Measurements from ENCODE around the gene GNAQ. TPM values are rescaled to one million over a fixed set of nuclear protein-coding genes. Genes with fewer than 3 reads are reported as not detected.

Gene GNAQ
- total RNA-seq, 2 donors from 2014 or later = 15.8 to 22.1 TPM

DNA sequence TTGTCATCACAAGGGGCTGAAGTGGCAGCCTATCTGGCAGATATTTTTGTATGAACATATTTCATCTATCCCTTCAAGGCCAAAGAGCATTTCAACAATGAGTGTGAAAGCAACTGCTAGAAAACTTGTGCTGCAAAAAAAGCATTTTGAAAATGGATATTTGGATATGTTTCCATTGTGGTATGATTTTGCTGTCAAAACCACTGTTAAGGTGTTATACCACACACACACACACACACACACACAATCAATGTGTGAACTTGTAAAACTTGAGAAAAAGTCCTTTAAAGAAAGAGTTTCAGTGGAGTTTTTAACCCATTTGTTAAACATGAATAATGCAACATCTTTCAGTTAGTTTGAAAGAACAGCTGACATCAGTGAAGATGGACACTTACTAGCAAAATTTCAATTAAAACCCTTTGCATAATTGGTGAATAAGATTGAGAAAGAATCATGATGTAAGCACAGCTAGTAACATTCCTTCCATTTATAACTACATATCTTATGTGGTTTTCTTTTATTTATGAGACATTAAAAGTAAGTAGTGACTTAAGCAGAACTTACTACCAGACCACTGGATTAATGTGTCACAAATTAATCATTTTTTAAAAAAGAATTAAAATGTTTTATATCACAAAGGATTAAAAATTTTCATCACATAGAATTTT, 200.9 kb downstream of the GNAQ start:
- peaks cover 17% of the 10 kb centered on the region for H3K4me1 ChIP-seq
- no peak overlapping the region for H3K4me3 ChIP-seq
- DNase-seq (no peak), ATAC-seq (no peak)
- no peaks in the 10 kb centered on the region for H3K36me3 ChIP-seq (replicated peaks in 1 of 2; ENCODE audit: insufficient read depth in 1 of 2, low read depth in 2 of 2)
- H3K9me3 ChIP-seq = no peaks in the 10 kb centered on the region
- H3K27me3 ChIP-seq = no peaks in the 10 kb centered on the region
- intact Hi-C loops (cut with DNase I) = no loop called here
- H3K27ac ChIP-seq = no peak overlapping the region
- TF ChIP-seq, protein P1, sequence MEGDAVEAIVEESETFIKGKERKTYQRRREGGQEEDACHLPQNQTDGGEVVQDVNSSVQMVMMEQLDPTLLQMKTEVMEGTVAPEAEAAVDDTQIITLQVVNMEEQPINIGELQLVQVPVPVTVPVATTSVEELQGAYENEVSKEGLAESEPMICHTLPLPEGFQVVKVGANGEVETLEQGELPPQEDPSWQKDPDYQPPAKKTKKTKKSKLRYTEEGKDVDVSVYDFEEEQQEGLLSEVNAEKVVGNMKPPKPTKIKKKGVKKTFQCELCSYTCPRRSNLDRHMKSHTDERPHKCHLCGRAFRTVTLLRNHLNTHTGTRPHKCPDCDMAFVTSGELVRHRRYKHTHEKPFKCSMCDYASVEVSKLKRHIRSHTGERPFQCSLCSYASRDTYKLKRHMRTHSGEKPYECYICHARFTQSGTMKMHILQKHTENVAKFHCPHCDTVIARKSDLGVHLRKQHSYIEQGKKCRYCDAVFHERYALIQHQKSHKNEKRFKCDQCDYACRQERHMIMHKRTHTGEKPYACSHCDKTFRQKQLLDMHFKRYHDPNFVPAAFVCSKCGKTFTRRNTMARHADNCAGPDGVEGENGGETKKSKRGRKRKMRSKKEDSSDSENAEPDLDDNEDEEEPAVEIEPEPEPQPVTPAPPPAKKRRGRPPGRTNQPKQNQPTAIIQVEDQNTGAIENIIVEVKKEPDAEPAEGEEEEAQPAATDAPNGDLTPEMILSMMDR (IDR thresholded peaks at IDR 0.05) = no peak
- TF ChIP-seq POLR2A (IDR thresholded peaks at IDR 0.05) = no peak

DNA sequence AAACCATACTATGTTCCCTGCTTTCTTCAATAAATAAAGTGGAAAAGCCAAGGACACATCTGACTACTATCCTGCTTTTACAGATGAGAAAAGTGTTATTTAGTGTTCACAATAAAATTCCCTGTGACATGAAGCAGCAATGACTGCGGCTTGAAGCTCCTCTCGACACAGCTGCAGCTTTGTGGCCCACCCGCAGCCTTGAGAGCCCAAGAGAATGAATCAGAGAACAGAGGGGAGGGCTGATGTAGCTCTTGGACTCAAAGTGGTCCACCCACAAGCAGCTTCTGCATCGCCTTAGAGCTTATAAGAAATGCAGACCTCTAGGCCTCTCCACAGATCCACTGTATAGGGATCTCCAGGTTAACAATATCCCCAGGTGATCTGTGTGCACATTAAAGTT, 202.2 kb downstream of the GNAQ start:
- Histone ChIP-seq H3K27ac (no peak overlapping the region), H3K4me1 (peaks cover 17% of the 10 kb centered on the region), H3K4me3 (no peak overlapping the region), H3K9me3 (no peaks in the 10 kb centered on the region), H3K36me3 (replicated peaks in 1 of 2; ENCODE audit: insufficient read depth in 1 of 2, low read depth in 2 of 2) (no peaks in the 10 kb centered on the region), H3K27me3 (no peaks in the 10 kb centered on the region)
- intact Hi-C loops (cut with DNase I) = no loop called here
- WGBS, 2 donors = 98% methylated on average over 4 of the region's 4 CpGs
- DNase-seq = no peak
- TF ChIP-seq, protein P1 (IDR thresholded peaks at IDR 0.05) = no peak
- TF ChIP-seq POLR2A (IDR thresholded peaks at IDR 0.05) = no peak
- no peak for ATAC-seq

DNA sequence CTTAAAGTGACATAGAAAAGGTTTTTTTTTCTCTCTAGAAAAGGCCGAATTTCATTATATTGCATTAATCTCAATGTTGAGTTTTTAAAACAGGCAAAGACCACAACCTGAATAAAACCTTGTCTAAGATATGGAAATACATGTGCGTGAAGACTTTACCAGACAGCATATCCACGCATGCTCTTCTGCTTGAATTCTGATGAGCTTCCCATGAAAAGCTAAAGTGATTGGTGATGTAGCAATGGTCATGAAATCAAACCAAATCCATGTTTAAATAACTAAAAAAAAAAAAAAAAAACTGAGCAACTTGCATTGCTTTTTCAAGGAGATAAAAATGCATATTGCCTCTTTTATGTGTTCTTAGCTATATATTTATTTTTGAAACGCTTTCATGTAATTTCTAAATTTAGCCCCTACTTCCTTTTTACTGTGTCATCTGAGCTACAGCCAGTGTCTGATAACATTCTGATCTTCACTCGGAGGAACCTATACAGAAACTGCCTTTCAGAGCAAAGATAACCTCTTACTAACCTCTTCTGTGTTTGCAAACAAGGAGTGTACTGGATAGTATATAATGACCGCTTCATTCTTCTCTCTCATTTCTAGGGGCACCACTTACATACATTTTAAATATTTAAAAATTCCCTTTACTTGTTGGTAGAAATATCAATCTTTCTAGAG, 204.4 kb downstream of the GNAQ start:
- Histone ChIP-seq H3K27ac (no peak overlapping the region), H3K36me3 (replicated peaks in 1 of 2; ENCODE audit: insufficient read depth in 1 of 2, low read depth in 2 of 2) (no peaks in the 10 kb centered on the region), H3K9me3 (no peaks in the 10 kb centered on the region), H3K4me3 (no peak overlapping the region), H3K4me1 (peaks cover 17% of the 10 kb centered on the region), H3K27me3 (no peaks in the 10 kb centered on the region)
- TF ChIP-seq, protein P1 (IDR thresholded peaks at IDR 0.05) = no peak
- no peak for TF ChIP-seq POLR2A (IDR thresholded peaks at IDR 0.05)
- intact Hi-C loops (cut with DNase I) = no loop called here
- ATAC-seq (no peak), DNase-seq (no peak)
- WGBS, 2 donors = 65 to 78% methylated on average over 6 of the region's 6 CpGs

DNA sequence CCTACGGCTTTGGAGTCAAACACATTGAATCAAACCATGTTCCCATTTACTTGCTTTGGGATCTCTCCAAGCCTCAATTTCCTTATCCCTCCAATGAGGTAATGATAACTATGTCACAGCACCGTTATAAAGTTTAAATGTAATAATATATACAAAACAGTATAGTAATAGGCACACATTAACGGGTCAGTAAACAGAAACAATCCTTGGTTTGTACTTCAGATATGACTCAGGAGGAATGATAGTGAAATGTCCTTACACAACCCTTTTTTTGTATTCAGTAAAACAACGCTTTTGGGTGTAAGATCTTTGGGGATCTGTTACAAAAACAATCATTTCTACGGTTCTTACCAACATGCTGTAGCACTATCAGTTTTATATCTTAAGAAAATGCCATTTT, 205.0 kb downstream of the GNAQ start:
- Histone ChIP-seq H3K27me3 (no peaks in the 10 kb centered on the region), H3K4me3 (no peak overlapping the region), H3K36me3 (replicated peaks in 1 of 2; ENCODE audit: insufficient read depth in 1 of 2, low read depth in 2 of 2) (no peaks in the 10 kb centered on the region), H3K9me3 (no peaks in the 10 kb centered on the region), H3K27ac (no peak overlapping the region), H3K4me1 (peaks cover 17% of the 10 kb centered on the region)
- no peak for TF ChIP-seq POLR2A (IDR thresholded peaks at IDR 0.05)
- TF ChIP-seq, protein P1 (IDR thresholded peaks at IDR 0.05) = no peak
- DNase-seq (no peak), ATAC-seq (no peak)
- WGBS, 2 donors = 54 to 62% methylated on average over 5 of the region's 5 CpGs
- intact Hi-C loops (cut with DNase I) = no loop called here

DNA sequence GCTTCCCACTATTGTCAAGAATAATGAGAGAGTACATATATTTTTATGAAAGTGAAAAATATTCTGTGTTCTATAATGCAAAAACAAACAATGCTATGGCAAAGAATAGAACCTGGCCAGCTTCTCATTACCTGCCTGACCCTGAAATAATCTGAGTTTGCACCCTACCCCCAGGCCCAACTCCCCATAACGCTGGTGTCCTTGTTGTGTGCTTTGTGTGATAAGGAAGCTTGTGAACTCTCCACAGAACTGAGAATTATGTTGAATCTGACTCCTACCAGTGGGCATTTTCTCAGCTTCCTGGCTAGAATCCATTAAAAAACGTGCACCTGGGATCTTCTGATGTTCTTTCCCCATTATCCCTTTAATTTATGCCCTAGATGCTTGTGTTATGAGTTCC, 205.5 kb downstream of the GNAQ start:
- no peak for DNase-seq
- Histone ChIP-seq H3K27me3 (no peaks in the 10 kb centered on the region), H3K9me3 (no peaks in the 10 kb centered on the region), H3K36me3 (replicated peaks in 1 of 2; ENCODE audit: insufficient read depth in 1 of 2, low read depth in 2 of 2) (no peaks in the 10 kb centered on the region), H3K4me3 (no peak overlapping the region), H3K4me1 (peaks cover 17% of the 10 kb centered on the region), H3K27ac (no peak overlapping the region)
- WGBS, 2 donors = 17 to 25% methylated on average over 2 of the region's 2 CpGs
- intact Hi-C loops (cut with DNase I) = no loop called here
- no peak for TF ChIP-seq POLR2A (IDR thresholded peaks at IDR 0.05)
- TF ChIP-seq, protein P1 (IDR thresholded peaks at IDR 0.05) = no peak
- ATAC-seq = no peak

Data from body of pancreas (tissue), 4 donors.